ENCODE data around the gene RFX7. TPM values are rescaled to one million over a fixed set of nuclear protein-coding genes. Genes with fewer than 3 reads are reported as not detected.

Gene RFX7
- total and polyA plus RNA-seq, 2 donors (not counting 1 experiment from before 2014, with no cell fraction given), result 6.6 to 44.8 TPM

DNA sequence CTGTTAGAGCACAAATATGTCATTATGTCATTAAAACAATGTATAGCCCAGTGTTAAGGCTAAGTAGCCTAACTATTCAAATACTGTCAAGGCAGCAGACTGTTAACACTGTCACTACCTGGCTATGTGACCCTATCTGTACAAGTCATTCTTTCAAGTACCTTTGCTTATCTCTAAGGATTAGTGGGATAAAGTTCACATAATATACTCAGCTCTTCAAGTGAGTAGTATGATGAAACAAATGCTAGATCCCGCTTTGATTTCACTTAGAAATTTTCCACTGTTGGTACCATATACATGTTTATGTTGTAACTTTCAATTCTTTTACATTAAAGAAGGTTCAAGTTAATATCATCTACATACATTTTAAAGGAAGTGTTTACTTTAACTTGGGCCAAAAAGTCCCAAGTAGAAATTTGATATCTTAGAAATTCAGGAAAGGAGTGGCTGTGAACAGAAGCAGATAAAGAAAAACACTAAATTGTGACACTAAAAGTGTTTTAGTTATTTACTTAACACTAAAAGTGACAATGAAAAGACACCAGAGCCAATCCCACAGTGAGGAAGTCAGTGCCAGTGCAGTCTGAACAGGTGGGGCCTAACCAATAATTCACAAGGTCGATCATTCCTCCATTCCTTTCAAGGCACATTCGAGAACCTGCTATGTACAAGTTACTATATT is 4.8 kb upstream of the RFX7 start:
- H3K79me2 ChIP-seq (ENCODE audit: control insufficient read depth, insufficient read depth, low read length), result peaks cover 7% of the 10 kb centered on the region
- Mint-ChIP-seq H3K27me3 (no peaks in the 10 kb centered on the region), H3K9me3 (ENCODE audit: insufficient read depth) (no peaks in the 10 kb centered on the region), H3K4me1 (peaks cover 25% of the 10 kb centered on the region), H3K27ac (no peak overlapping the region), H3K4me3 (no peak overlapping the region)
- H3K36me3 ChIP-seq (replicated peaks in 1 of 2; ENCODE audit: control extremely low read depth in 1 of 2, control insufficient read depth in 1 of 2, extremely low read depth in 1 of 2, insufficient read depth in 2 of 2, low read length in 1 of 2), result no peaks in the 10 kb centered on the region
- POLR2A ChIA-PET, result no interaction called here
- no peak for TF ChIP-seq EZH2 (IDR thresholded peaks at IDR 0.05; ENCODE audit: borderline replicate concordance, insufficient read depth, low read depth, low read length, poor library complexity, severe bottlenecking)
- TF ChIP-seq, protein P1, sequence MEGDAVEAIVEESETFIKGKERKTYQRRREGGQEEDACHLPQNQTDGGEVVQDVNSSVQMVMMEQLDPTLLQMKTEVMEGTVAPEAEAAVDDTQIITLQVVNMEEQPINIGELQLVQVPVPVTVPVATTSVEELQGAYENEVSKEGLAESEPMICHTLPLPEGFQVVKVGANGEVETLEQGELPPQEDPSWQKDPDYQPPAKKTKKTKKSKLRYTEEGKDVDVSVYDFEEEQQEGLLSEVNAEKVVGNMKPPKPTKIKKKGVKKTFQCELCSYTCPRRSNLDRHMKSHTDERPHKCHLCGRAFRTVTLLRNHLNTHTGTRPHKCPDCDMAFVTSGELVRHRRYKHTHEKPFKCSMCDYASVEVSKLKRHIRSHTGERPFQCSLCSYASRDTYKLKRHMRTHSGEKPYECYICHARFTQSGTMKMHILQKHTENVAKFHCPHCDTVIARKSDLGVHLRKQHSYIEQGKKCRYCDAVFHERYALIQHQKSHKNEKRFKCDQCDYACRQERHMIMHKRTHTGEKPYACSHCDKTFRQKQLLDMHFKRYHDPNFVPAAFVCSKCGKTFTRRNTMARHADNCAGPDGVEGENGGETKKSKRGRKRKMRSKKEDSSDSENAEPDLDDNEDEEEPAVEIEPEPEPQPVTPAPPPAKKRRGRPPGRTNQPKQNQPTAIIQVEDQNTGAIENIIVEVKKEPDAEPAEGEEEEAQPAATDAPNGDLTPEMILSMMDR (IDR thresholded peaks at IDR 0.05), result no peak
- CTCF ChIA-PET, result interaction anchor here (1.4 to 2.8 kb wide), 3 partner anchors 69 to 180 kb away, joined by 3 to 19 read pairs (median 4); no protein-coding TSS in a partner anchor
- no peaks in the 10 kb centered on the region for H4K20me1 ChIP-seq (ENCODE audit: control insufficient read depth, insufficient read depth, low read length, poor library complexity, severe bottlenecking)
- no peak overlapping the region for H3K9ac ChIP-seq (ENCODE audit: low read length)
- H3K4me2 ChIP-seq (replicated peaks; ENCODE audit: low read depth, low read length, poor library complexity, severe bottlenecking), result no peak overlapping the region
- no peaks in the 10 kb centered on the region for H3K27me3 ChIP-seq (replicated peaks in 1 of 4; ENCODE audit: control extremely low read depth in 1 of 4, control insufficient read depth in 3 of 4, insufficient read depth in 4 of 4, low read length in 3 of 4)
- intact Hi-C loops (cut with micrococcal nuclease), result loop anchor here (5.0 to 10.0 kb wide), 5 partner anchors 154 to 1054 kb away; partner anchors contain the start of genes RSL24D1 and TCF12
- no peaks in the 10 kb centered on the region for H3K9me3 ChIP-seq (ENCODE audit: control extremely low read depth in 1 of 3, control insufficient read depth in 2 of 3, insufficient read depth in 1 of 3, low read length in 2 of 3)
- peaks cover 14 to 23% of the 10 kb centered on the region in 2 donors for H3K4me1 ChIP-seq (ENCODE audit: control insufficient read depth in 2 of 2, insufficient read depth in 2 of 2, low read length in 2 of 2)
- no peak overlapping the region for H3K27ac ChIP-seq (ENCODE audit: low read length in 2 of 2)
- no peak overlapping the region for H3K4me3 ChIP-seq (ENCODE audit: control extremely low read depth in 1 of 5, extremely low read depth in 1 of 5, insufficient read depth in 1 of 5, low read depth in 2 of 5, low read length in 4 of 5)
- ATAC-seq (ENCODE audit: low read depth) (no peak), DNase-seq (no peak)
- WGBS (ENCODE audit: insufficient coverage), result no CpG with 5 or more reads among the region's 3 CpGs
- H2AFZ ChIP-seq (ENCODE audit: insufficient read depth, low read depth, low read length, poor library complexity, severe bottlenecking), result no peak overlapping the region

DNA sequence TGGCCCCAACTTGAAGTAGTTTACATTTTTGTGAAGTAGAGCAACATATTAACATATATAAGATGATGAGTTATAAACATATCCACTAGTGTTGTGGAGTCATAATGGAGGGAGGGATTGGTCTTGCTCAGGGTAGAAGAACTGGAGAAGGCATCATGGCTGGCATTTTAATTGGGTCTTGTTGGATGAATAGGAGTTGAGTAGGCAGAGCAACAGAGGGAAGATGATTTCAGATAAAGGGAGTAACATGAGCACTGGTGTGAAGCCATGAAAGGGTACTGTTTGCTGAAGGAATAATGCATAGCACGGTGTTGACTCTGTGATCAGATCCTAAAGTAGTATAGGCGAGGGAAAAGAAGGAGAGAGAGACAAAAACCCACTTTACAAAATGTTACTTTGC is 3.6 kb upstream of the RFX7 start:
- no peak overlapping the region for H3K27ac Mint-ChIP-seq

More for the DNA sequence above, 3.6 kb upstream of the RFX7 start:
- peaks cover 17% of the 10 kb centered on the region for H3K79me2 ChIP-seq (ENCODE audit: control insufficient read depth, insufficient read depth, low read length)
- Mint-ChIP-seq H3K4me3 (no peak overlapping the region), H3K27me3 (no peaks in the 10 kb centered on the region), H3K4me1 (peaks cover 28% of the 10 kb centered on the region), H3K9me3 (ENCODE audit: insufficient read depth) (no peaks in the 10 kb centered on the region)
- H3K4me2 ChIP-seq (replicated peaks; ENCODE audit: low read depth, low read length, poor library complexity, severe bottlenecking), result no peak overlapping the region
- no CpG with 5 or more reads among the region's 2 CpGs for WGBS (ENCODE audit: insufficient coverage)
- TF ChIP-seq, protein P1 (IDR thresholded peaks at IDR 0.05), result no peak
- no peak for TF ChIP-seq EZH2 (IDR thresholded peaks at IDR 0.05; ENCODE audit: borderline replicate concordance, insufficient read depth, low read depth, low read length, poor library complexity, severe bottlenecking)
- no peak overlapping the region for H3K9ac ChIP-seq (ENCODE audit: low read length)
- ChIA-PET POLR2A (no interaction called here), CTCF (no interaction called here)
- intact Hi-C loops (cut with micrococcal nuclease), result loop anchor here (2.0 to 10.0 kb wide), 6 partner anchors 152 to 1052 kb away; partner anchors contain the start of genes NEDD4, RSL24D1 and TCF12
- ATAC-seq (ENCODE audit: low read depth), result no peak
- no peak overlapping the region for H3K27ac ChIP-seq (ENCODE audit: low read length in 2 of 2)
- peaks cover 14 to 23% of the 10 kb centered on the region in 2 donors for H3K4me1 ChIP-seq (ENCODE audit: control insufficient read depth in 2 of 2, insufficient read depth in 2 of 2, low read length in 2 of 2)
- no peak for DNase-seq
- H4K20me1 ChIP-seq (ENCODE audit: control insufficient read depth, insufficient read depth, low read length, poor library complexity, severe bottlenecking), result no peaks in the 10 kb centered on the region
- no peak overlapping the region for H2AFZ ChIP-seq (ENCODE audit: insufficient read depth, low read depth, low read length, poor library complexity, severe bottlenecking)
- H3K27me3 ChIP-seq (replicated peaks in 1 of 4; ENCODE audit: control extremely low read depth in 1 of 4, control insufficient read depth in 3 of 4, insufficient read depth in 4 of 4, low read length in 3 of 4), result no peaks in the 10 kb centered on the region
- no peak overlapping the region for H3K4me3 ChIP-seq (ENCODE audit: control extremely low read depth in 1 of 5, extremely low read depth in 1 of 5, insufficient read depth in 1 of 5, low read depth in 2 of 5, low read length in 4 of 5)
- H3K36me3 ChIP-seq (replicated peaks in 1 of 2; ENCODE audit: control extremely low read depth in 1 of 2, control insufficient read depth in 1 of 2, extremely low read depth in 1 of 2, insufficient read depth in 2 of 2, low read length in 1 of 2), result no peaks in the 10 kb centered on the region
- no peaks in the 10 kb centered on the region for H3K9me3 ChIP-seq (ENCODE audit: control extremely low read depth in 1 of 3, control insufficient read depth in 2 of 3, insufficient read depth in 1 of 3, low read length in 2 of 3)
